GM12875 (cell line): ENCODE measurements around the gene FAM181A.

Source experiments
- H3K4me3 ChIP-seq: one replicate; pipeline ENCODE4 v1.5.1; 2011; ENCODE audit warnings: low read depth, low read length, control low read depth
- CTCF ChIP-seq: IDR thresholded peaks from 2 replicates; pipeline ENCODE4 v1.5.1; 2011; ENCODE audit warnings: low read depth, mild to moderate bottlenecking, control low read depth, inconsistent platforms, low read length, moderate library complexity, borderline replicate concordance; ENCODE audit not compliant: insufficient read depth

FAM181A gene

GRCh38 chr14:93937519-93937918, 10.4 kb downstream of the FAM181A start:
- no peak overlapping the region for H3K4me3 ChIP-seq

DNA sequence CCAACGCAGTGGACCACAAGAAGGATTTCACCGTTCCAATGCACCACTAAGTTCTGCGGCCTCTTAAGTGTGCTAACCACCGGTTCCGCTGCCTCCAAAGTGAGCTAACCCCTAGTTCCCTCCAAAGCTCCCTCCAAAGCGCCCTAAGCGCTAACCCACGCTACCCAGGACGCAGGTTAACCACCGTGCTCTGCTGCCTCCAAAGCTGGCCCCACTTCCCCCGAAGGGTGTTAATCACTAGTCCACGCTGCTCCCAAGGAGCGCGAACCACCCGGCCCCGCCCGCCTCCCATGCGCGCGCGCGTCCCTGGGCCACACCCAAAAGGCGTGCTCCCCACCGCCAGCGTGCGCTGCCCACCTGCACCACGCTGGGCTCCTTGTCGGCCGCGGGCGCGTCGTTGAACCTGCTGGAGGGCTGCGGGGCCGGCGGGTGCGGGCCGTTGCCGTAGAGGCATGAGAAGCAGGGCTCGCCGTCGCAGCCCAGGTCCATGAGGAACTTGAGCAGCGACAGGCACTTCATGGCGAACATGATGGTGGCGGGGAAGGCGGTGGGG, 11.7 kb downstream of the FAM181A start:
- no peak overlapping the region for H3K4me3 ChIP-seq

More at GRCh38 chr14:93937519-93937918, 10.4 kb downstream of the FAM181A start:
- TF ChIP-seq CTCF, result no peak

DNA sequence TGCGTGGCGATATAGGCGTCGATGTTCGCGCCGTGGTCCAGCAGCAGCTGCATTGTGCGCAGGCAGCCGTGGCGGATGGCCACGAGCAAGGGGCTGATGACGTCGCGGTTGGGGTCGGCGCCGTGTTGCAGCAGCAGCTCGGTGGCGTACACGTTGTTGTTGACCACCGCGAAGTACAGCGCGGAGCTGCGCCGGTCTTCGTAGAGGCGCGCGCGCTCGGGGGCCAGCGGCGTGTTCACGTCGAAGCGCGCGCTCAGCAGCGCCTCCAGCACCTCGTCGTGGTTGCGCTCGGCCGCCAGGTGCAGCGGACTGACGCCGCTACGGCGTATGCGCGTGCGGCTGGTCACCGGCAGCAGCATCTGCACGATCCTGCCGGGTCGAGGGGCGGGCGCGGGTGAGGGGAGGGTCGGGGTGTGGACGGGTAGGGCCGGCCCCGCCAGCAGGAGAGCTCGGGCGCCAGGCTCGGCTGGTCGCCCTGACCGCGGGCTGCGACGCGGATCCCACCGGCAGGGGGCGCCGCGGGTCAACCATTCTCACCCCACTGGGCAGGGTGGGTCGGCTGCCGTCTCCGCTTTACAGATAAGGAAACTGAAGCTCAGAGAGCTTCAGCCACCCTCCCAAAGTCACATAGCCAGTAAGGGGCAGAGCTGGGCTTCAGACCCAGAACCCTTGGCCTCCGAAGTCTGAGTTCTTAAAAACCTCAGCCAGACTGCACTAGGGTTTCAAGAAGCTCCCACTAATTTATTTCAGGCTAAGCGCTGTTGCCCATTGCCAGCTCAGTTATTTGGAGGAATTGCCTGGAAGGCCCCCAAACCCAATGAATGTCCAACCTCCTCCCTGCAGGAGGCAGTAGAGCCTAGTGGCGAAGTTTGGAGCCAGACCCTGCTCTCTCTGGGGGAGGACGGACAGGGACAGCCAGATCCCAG, 12.4 kb downstream of the FAM181A start:
- H3K4me3 ChIP-seq, result peak overlapping the region; percentile 2
- TF ChIP-seq CTCF, result peak; percentile 89

More for the DNA sequence above, 11.7 kb downstream of the FAM181A start:
- no peak for TF ChIP-seq CTCF

GRCh38 chr14:93940437-93940836, 13.3 kb downstream of the FAM181A start:
- TF ChIP-seq CTCF, result no peak
- H3K4me3 ChIP-seq, result no peak overlapping the region

- no peak for TF ChIP-seq CTCF
- H3K4me3 ChIP-seq, result no peak overlapping the region
Observed at GRCh38 chr14:93941293-93941910, 14.3 kb downstream of the FAM181A start.

DNA sequence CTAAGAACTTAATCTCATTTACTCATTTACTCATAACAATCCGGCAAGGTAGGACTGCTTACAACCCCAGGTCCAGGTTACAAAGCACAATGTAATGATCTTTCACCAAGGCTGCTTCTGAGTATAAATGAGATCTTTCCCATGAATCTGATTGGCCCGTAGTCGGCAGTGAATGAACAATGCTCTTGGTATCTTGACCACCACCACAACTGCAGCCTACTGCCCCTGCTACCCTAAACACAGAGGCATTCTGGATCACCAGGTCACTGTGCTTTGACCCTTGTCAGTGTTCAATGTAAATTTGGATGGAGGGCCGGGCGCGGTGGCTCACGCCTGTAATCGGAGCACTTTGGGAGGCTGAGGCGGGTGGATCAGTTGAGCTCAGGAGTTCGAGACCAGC, 15.9 kb downstream of the FAM181A start:
- no peak for TF ChIP-seq CTCF
- H3K4me3 ChIP-seq, result no peak overlapping the region
